Spleen (tissue), 11 donors: ENCODE measurements around the gene HMGXB4. TPM values are rescaled to one million over a fixed set of nuclear protein-coding genes. Genes with fewer than 3 reads are reported as not detected.

ENCODE experiments used
- DNase-seq: peaks from one replicate; pipeline ENCODE4 v3.0.0-alpha.2; 2020
- H3K27ac ChIP-seq, 8 donors: fragments of 200-600 bp; sonication (generic) in 7 of 8; 1 replicate in 4 of 8; 2 replicates in 4 of 8; pipeline versions ENCODE4 v1.5.0 to v1.8.0; 2016 to 2021; ENCODE audit warnings: inconsistent platforms in 4 of 8, mild to moderate bottlenecking in 4 of 8, moderate library complexity in 1 of 8
- H3K27me3 ChIP-seq, 7 donors: fragments of 200-600 bp; sonication (generic) in 6 of 7; replicated peaks in 1 of 7; 1 replicate in 4 of 7; 2 replicates in 3 of 7; pipeline versions ENCODE4 v1.5.0 to v1.8.0; 2016 to 2021; ENCODE audit warnings: inconsistent platforms in 3 of 7, mild to moderate bottlenecking in 1 of 7
- H3K36me3 ChIP-seq, 6 donors: fragments of 200-600 bp; sonication (generic) in 5 of 6; 1 replicate in 4 of 6; 2 replicates in 2 of 6; pipeline versions ENCODE4 v1.5.0 to v1.8.0; 2016 to 2021; ENCODE audit warnings: inconsistent platforms in 2 of 6
- H3K4me1 ChIP-seq, 6 donors: fragments of 200-600 bp; sonication (generic) in 5 of 6; 1 replicate in 3 of 6; 2 replicates in 3 of 6; pipeline versions ENCODE4 v1.5.0 to v1.8.0; 2016 to 2021; ENCODE audit warnings: inconsistent platforms in 3 of 6
- H3K4me3 ChIP-seq, 8 donors: fragments of 200-600 bp; sonication (generic) in 7 of 8; 1 replicate in 4 of 8; 2 replicates in 4 of 8; pipeline versions ENCODE4 v1.5.0 to v1.8.0; 2016 to 2021; ENCODE audit warnings: inconsistent platforms in 4 of 8, mild to moderate bottlenecking in 4 of 8, moderate library complexity in 2 of 8
- H3K9me3 ChIP-seq, 8 donors: fragments of 200-600 bp; sonication (generic) in 7 of 8; 1 replicate in 4 of 8; 2 replicates in 4 of 8; pipeline versions ENCODE4 v1.5.0 to v1.8.0; 2016 to 2021; ENCODE audit warnings: inconsistent platforms in 4 of 8
- CTCF ChIP-seq, 11 experiments: fragments of 200-600 bp in 7 of 11; fragments of 450-650 bp in 4 of 11; sonication (generic) in 4 of 11; IDR thresholded peaks in 8 of 11; conservative IDR thresholded peaks in 3 of 11; 1 replicate in 7 of 11; 2 replicates in 4 of 11; pipeline versions ENCODE4 v1.4.0 to v1.8.0; 2016 to 2021; ENCODE audit warnings: antibody characterized with exemption in 11 of 11, inconsistent platforms in 4 of 11, mild to moderate bottlenecking in 1 of 11
- POLR2A ChIP-seq, 3 donors: fragments of 450-650 bp; IDR thresholded peaks; one replicate each; pipeline ENCODE4 v1.5.1; 2017; ENCODE audit warnings: antibody characterized with exemption in 3 of 3, mild to moderate bottlenecking in 1 of 3
- POLR2AphosphoS5 ChIP-seq, 3 donors: sonication (generic); formaldehyde crosslinking; IDR thresholded peaks; one replicate each; pipeline ENCODE4 v1.5.1; 2017; ENCODE audit warnings: antibody characterized with exemption in 3 of 3
- WGBS, 5 donors: extraction: QIAGEN DNeasy Blood & Tissue Kit in 3 of 5; methylation state at CpG; one replicate each; pipeline versions ENCODE4 v1.1.5 to v1.1.7; 2013 to 2018; 5-methylcytosine and 5-hydroxymethylcytosine counted together
- intact Hi-C: fragments of 100-400 bp; cut with DNase I; formaldehyde crosslinking; loops from one replicate; pipeline ENCODE4 v1.15.0; 2023; ENCODE audit warnings: low total_unique reads
- polyA plus RNA-seq, 3 donors: library from polyadenylated mRNA; stranded (reverse); fragments of 200-250 nt; gene quantifications; one replicate each; pipeline ENCODE4 v1.2.1, GENCODE V29; 2013
- total RNA-seq, 7 donors: library from RNA; depleted of rRNA in 3 of 7; stranded (reverse); fragments of >200 nt in 3 of 7; fragmentation: NEBNext Ultra II Directional in 4 of 7; extraction: Animal tissue kit (Norgen Biotek cat#: 25700) in 4 of 7; gene quantifications; one replicate each; pipeline versions ENCODE4 v1.1.0 to v1.2.1, GENCODE V29; 2016 to 2021
- donor health status: healthy with polysubstance abuse.
- donor health status: DM: no; HTN: no; CAD: no; lungs with moderate emphysema.
- donor health status: DM: no; HTN: no; CAD: no.
- donor health status: Bipolar disorder and iron deficiency.
- donor health status: healthy.
- donor health status: DM: no; HTN: no; CAD: no.
- donor health status: DM: yes; HTN: yes; CAD: no.

Gene HMGXB4
- total and polyA plus RNA-seq, 10 donors: 4.0 to 24.6 (median 19.5) TPM

DNA sequence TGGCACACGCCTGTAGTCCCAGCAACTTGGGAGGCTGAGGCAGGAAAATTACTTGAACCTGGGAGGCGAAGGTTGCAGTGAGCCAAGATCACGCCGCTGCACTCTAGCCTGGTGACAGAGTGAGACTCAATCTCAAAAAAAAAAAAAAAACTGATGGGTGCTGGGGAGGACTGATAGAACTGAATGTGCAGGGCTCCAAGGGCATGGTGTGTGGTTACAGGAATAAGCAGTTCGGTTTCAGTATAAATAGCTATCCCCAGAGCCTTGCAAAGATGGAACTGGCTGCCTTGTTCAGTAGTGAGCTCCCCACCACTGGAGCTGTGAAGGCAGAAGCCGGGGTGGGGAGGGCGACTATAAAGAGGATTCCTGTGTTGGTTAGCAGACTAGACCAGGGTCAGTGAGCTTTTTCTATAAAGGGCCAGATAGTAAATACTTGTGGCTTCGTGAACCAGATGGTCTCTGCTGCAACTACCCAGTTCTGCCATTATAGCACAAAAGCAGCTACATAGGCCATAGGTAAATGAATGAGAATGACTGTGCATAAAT lies 48.3 kb downstream of the HMGXB4 start:
- DNase-seq: peak; percentile 25
- Histone ChIP-seq H3K27ac (peak overlapping the region in 1 of 8 donors; percentile 43), H3K36me3 (peaks cover 0 to 27% (median 7%) of the 10 kb centered on the region in 6 donors), H3K27me3 (no peaks in the 10 kb centered on the region), H3K4me1 (peaks cover 26 to 96% (median 77%) of the 10 kb centered on the region in 6 donors), H3K9me3 (no peaks in the 10 kb centered on the region), H3K4me3 (no peak overlapping the region)
- 81 to 97% (median 85%) methylated on average over 8 of the region's 8 CpGs for WGBS, 5 donors
- TF ChIP-seq POLR2AphosphoS5 (IDR thresholded peaks at IDR 0.05) (no peak), POLR2A (IDR thresholded peaks at IDR 0.05) (no peak), CTCF (IDR thresholded peaks at IDR 0.05 in 8 of 11, conservative IDR thresholded peaks at IDR 0.05 in 3 of 11) (no peak)
- intact Hi-C loops: no loop called here

- 31 to 50% (median 44%) methylated on average over 3 to 4 of the region's 4 CpGs for WGBS, 5 donors
- no peaks in the 10 kb centered on the region for H3K27me3 ChIP-seq
- TF ChIP-seq POLR2AphosphoS5 (IDR thresholded peaks at IDR 0.05) (no peak), POLR2A (IDR thresholded peaks at IDR 0.05) (no peak), CTCF (IDR thresholded peaks at IDR 0.05 in 8 of 11, conservative IDR thresholded peaks at IDR 0.05 in 3 of 11) (no peak)
- intact Hi-C loops: no loop called here
- peaks cover 0 to 32% (median 7%) of the 10 kb centered on the region in 6 donors for H3K36me3 ChIP-seq
- no peak for DNase-seq
- no peaks in the 10 kb centered on the region for H3K9me3 ChIP-seq
- peaks cover 23 to 96% (median 77%) of the 10 kb centered on the region in 6 donors for H3K4me1 ChIP-seq
- H3K27ac ChIP-seq: peak overlapping the region in 5 of 8 donors; percentile 21 to 50 (median 43)
- no peak overlapping the region for H3K4me3 ChIP-seq
Observed at GRCh38 chr22:35306350-35306967, 49.2 kb downstream of the HMGXB4 start.

- TF ChIP-seq POLR2A (IDR thresholded peaks at IDR 0.05) (no peak), POLR2AphosphoS5 (IDR thresholded peaks at IDR 0.05) (no peak), CTCF (IDR thresholded peaks at IDR 0.05 in 8 of 11, conservative IDR thresholded peaks at IDR 0.05 in 3 of 11) (no peak)
- Histone ChIP-seq H3K36me3 (peaks cover 0 to 41% (median 7%) of the 10 kb centered on the region in 6 donors), H3K4me1 (peaks cover 20 to 96% (median 77%) of the 10 kb centered on the region in 6 donors), H3K4me3 (no peak overlapping the region), H3K27ac (peak overlapping the region in 1 of 8 donors; percentile 74), H3K9me3 (no peaks in the 10 kb centered on the region), H3K27me3 (no peaks in the 10 kb centered on the region)
- 84 to 91% (median 86%) methylated on average over 9 of the region's 9 CpGs for WGBS, 5 donors
- DNase-seq: peak; percentile 43
- intact Hi-C loops: no loop called here
Observed at GRCh38 chr22:35307372-35307771, 50.1 kb downstream of the HMGXB4 start.

DNA sequence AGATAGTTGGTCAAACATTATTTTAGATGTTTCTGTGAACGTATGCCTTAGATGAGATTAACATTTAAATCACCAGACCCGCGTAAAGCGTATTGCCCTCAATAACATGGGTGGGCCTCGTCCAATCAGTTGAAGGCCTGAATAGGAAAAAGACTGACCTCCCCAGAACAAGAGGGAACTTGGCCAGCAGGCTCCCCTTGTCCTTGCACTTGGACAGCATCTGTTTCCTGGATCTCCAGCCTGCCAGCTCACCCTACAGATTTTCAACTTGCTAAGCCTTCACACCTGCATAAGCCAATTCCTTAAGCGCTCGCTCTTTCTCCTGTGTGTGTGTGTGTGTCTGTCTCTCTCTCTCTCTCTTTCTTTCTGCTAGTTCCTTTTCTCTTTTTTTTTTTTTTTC lies 50.6 kb downstream of the HMGXB4 start:
- no peak overlapping the region for H3K4me3 ChIP-seq
- intact Hi-C loops: no loop called here
- 86 to 95% (median 90%) methylated on average over 7 of the region's 7 CpGs for WGBS, 5 donors
- peak; percentile 36 for DNase-seq
- no peaks in the 10 kb centered on the region for H3K9me3 ChIP-seq
- H3K4me1 ChIP-seq: peaks cover 25 to 96% (median 78%) of the 10 kb centered on the region in 6 donors
- peaks cover 0 to 44% (median 7%) of the 10 kb centered on the region in 6 donors for H3K36me3 ChIP-seq
- H3K27me3 ChIP-seq: no peaks in the 10 kb centered on the region
- no peak for TF ChIP-seq CTCF (IDR thresholded peaks at IDR 0.05 in 8 of 11, conservative IDR thresholded peaks at IDR 0.05 in 3 of 11)
- TF ChIP-seq POLR2AphosphoS5 (IDR thresholded peaks at IDR 0.05): no peak
- no peak for TF ChIP-seq POLR2A (IDR thresholded peaks at IDR 0.05)
- peak overlapping the region in 3 of 8 donors; percentile 59 to 77 (median 74) for H3K27ac ChIP-seq
